IPS-20b (cell line): Measurements from ENCODE around the gene MBP.

Source experiments
- H3K27ac ChIP-seq: one replicate; pipeline ENCODE4 v1.5.1; 2013; ENCODE audit warnings: low read length
- H3K27me3 ChIP-seq: 2 replicates; pipeline ENCODE4 v1.6.1; 2013; ENCODE audit warnings: mild to moderate bottlenecking, low read length, inconsistent platforms; ENCODE audit not compliant: insufficient read depth
- H3K36me3 ChIP-seq: 2 replicates; pipeline ENCODE4 v1.6.1; 2013; ENCODE audit warnings: low read depth, mild to moderate bottlenecking, inconsistent platforms, low read length, moderate library complexity; ENCODE audit not compliant: insufficient read depth
- H3K4me1 ChIP-seq: 2 replicates; pipeline ENCODE4 v1.6.1; 2013; ENCODE audit warnings: mild to moderate bottlenecking, control low read depth, inconsistent platforms, low read length, moderate library complexity; ENCODE audit not compliant: insufficient read depth
- H3K4me3 ChIP-seq: 2 replicates; pipeline ENCODE4 v1.5.1; 2013; ENCODE audit warnings: mild to moderate bottlenecking, low read length, inconsistent platforms
- H3K9ac ChIP-seq: 2 replicates; pipeline ENCODE4 v1.6.1; 2013; ENCODE audit warnings: low read depth, mild to moderate bottlenecking, inconsistent platforms, low read length, moderate library complexity
- H3K9me3 ChIP-seq: 2 replicates; pipeline ENCODE4 v1.6.1; 2013; ENCODE audit warnings: mild to moderate bottlenecking, low read depth, low read length, inconsistent platforms; ENCODE audit not compliant: insufficient read depth

MBP gene

DNA sequence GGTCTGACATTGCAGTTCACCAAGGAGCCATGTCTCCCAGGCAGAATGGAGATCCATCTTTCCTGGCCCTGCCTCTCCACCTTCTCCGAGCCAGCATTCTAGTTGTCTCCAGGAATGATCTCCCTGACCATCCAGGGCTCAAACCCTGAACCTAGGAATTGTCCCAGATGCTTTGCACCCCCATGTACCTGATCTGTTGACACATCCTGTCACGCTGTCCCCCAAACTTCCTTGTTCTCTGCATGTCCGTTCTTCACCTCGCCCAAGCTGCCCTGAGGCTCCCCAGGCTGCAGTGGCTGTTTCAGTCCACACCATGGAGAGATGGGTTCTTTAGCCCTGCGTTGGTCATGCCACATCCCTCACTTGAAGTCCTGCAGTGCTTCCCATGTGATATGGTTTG is 7.0 kb upstream of the MBP start:
- peaks cover 29% of the 10 kb centered on the region for H3K9me3 ChIP-seq
- no peak overlapping the region for H3K4me3 ChIP-seq
- no peak overlapping the region for H3K27ac ChIP-seq
- H3K9ac ChIP-seq = no peak overlapping the region
- H3K27me3 ChIP-seq = peaks cover 10% of the 10 kb centered on the region
- H3K4me1 ChIP-seq = no peaks in the 10 kb centered on the region
- H3K36me3 ChIP-seq = no peaks in the 10 kb centered on the region

DNA sequence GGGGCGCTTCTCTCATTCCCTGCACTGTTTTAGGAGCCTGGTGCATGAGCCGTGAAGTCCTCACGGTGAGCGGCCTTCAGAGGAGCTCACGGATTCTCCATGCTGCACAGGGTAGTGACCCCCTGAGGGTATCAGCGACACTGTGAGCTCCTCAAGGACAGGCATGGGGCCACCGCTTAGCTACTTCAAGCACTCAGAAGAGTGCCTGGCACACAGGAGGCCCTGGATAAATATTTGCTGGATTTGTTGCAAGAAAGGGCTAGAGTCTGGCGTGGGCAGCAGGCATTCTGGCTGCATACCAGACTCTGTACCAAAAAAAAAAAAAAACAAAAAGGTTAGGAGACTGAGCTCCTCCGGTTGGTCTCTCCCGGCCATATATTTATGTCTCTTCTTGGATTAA is 5.7 kb upstream of the MBP start:
- Histone ChIP-seq H3K4me1 (no peaks in the 10 kb centered on the region), H3K27me3 (peaks cover 24% of the 10 kb centered on the region), H3K9me3 (peaks cover 16% of the 10 kb centered on the region), H3K36me3 (no peaks in the 10 kb centered on the region), H3K9ac (no peak overlapping the region), H3K27ac (no peak overlapping the region), H3K4me3 (no peak overlapping the region)

- H3K4me1 ChIP-seq = no peaks in the 10 kb centered on the region
- H3K27me3 ChIP-seq = peaks cover 28% of the 10 kb centered on the region
- H3K4me3 ChIP-seq = no peak overlapping the region
- no peaks in the 10 kb centered on the region for H3K36me3 ChIP-seq
- H3K9ac ChIP-seq = no peak overlapping the region
- peaks cover 12% of the 10 kb centered on the region for H3K9me3 ChIP-seq
- no peak overlapping the region for H3K27ac ChIP-seq
These were observed 5.3 kb upstream of the MBP start for GRCh38 chr18:77137851-77138250.

DNA sequence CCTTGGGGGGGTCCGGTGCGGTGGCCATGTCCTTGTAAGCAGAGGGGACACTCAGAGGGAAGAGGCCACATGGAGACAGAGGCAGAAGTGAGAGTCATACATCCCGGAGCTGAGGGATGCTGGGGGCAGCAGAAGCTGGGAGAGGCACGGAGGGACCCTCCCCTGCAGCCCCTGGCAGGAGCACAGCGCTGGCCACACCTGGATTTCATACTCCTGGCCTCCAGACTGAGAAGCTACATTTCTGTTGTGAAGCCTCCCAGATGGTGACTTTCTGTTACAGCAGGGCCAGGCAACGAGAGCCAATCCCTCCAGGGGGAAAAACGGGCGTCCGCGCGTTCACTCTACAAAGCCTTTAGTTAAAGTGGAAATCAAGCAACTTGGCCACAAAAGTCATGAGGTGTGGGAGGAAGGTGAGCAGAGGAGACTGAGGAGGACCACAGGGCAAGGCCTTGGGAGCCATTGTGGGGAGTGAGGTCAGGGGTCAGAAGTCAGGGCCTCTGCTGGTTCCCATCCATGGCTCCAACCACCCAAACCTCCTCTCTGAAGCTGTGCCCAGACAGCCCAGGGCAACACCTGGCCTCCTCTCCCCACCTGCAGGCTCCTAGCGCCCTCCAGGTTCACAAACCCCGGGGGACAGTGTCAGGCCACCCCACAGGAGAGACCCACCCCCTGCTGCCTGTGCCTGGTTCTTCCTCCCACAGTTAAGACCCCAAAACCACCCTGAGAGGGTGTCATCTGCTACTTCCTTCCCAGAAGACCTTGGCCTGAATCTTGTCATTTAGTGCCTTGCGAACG is 4.5 kb upstream of the MBP start:
- H3K36me3 ChIP-seq = no peaks in the 10 kb centered on the region
- no peaks in the 10 kb centered on the region for H3K4me1 ChIP-seq
- H3K4me3 ChIP-seq = no peak overlapping the region
- peaks cover 35% of the 10 kb centered on the region for H3K27me3 ChIP-seq
- no peak overlapping the region for H3K27ac ChIP-seq
- H3K9ac ChIP-seq = no peak overlapping the region
- H3K9me3 ChIP-seq = peaks cover 4% of the 10 kb centered on the region

GRCh38 chr18:77136076-77136718 is 3.6 kb upstream of the MBP start:
- no peak overlapping the region for H3K27ac ChIP-seq

DNA sequence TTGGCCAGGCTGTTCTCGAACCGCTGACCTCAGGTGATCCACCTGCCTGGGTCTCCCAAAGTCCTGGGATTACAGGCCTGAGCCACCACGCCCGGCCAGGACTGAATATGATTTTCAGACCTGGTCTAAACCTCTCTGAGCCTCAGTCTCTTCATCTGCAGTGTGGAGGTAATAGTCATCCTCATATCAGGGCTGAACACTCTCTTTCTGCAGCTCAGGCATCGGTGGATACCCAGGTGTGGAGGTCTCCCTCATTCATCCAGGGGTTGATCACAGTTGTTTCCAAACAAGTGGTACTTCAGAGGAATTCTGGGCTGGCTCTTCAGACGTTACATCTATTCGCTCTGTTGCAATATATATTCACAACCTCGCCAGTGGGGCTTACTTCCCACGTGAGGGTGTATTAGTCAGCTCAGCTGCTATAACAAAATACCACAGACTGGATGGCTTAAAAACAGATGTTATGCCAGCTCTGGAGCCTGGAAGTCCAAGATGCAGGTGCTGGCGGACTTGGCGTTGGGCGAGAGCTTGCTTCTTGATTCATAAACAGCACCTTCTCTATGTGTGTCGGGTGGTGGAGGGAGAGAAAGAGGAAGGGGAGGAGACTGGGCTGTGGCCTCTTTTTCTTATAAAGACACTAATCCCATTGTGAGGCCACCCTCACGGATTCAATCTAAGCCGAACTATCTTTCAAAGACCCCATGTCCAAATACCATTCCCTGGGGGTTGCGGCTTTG is 2.9 kb upstream of the MBP start:
- H3K27me3 ChIP-seq = peaks cover 51% of the 10 kb centered on the region
- H3K4me3 ChIP-seq = no peak overlapping the region
- no peaks in the 10 kb centered on the region for H3K36me3 ChIP-seq
- no peaks in the 10 kb centered on the region for H3K4me1 ChIP-seq
- no peak overlapping the region for H3K9ac ChIP-seq
- H3K27ac ChIP-seq = no peak overlapping the region
- H3K9me3 ChIP-seq = no peaks in the 10 kb centered on the region

More at GRCh38 chr18:77136076-77136718, 3.6 kb upstream of the MBP start:
- Histone ChIP-seq H3K9ac (no peak overlapping the region), H3K36me3 (no peaks in the 10 kb centered on the region), H3K4me1 (no peaks in the 10 kb centered on the region), H3K4me3 (no peak overlapping the region), H3K9me3 (no peaks in the 10 kb centered on the region), H3K27me3 (peaks cover 44% of the 10 kb centered on the region)

- H3K9me3 ChIP-seq = no peaks in the 10 kb centered on the region
- peaks cover 60% of the 10 kb centered on the region for H3K27me3 ChIP-seq
- H3K4me3 ChIP-seq = no peak overlapping the region
- H3K36me3 ChIP-seq = no peaks in the 10 kb centered on the region
- H3K27ac ChIP-seq = no peak overlapping the region
- H3K9ac ChIP-seq = no peak overlapping the region
- H3K4me1 ChIP-seq = no peaks in the 10 kb centered on the region
These were observed 2.0 kb upstream of the MBP start for GRCh38 chr18:77134611-77135010.

GRCh38 chr18:77133835-77134496 is 1.4 kb upstream of the MBP start:
- Histone ChIP-seq H3K9ac (no peak overlapping the region), H3K4me3 (peak overlapping the region; percentile 70; the same call in 1 of the 2 replicates), H3K4me1 (no peaks in the 10 kb centered on the region), H3K27me3 (peaks cover 66% of the 10 kb centered on the region), H3K36me3 (no peaks in the 10 kb centered on the region), H3K9me3 (no peaks in the 10 kb centered on the region), H3K27ac (no peak overlapping the region)

GRCh38 chr18:77133051-77133834 is 660 bp upstream of the MBP start:
- H3K9me3 ChIP-seq = no peaks in the 10 kb centered on the region
- peak overlapping the region; percentile 48; the same call in 1 of the 2 replicates for H3K9ac ChIP-seq
- no peak overlapping the region for H3K27ac ChIP-seq
- H3K27me3 ChIP-seq = peaks cover 67% of the 10 kb centered on the region
- H3K36me3 ChIP-seq = no peaks in the 10 kb centered on the region
- H3K4me3 ChIP-seq = peak overlapping the region; percentile 70
- H3K4me1 ChIP-seq = no peaks in the 10 kb centered on the region

GRCh38 chr18:77131652-77132368 is 773 bp downstream of the MBP start:
- Histone ChIP-seq H3K36me3 (no peaks in the 10 kb centered on the region), H3K27ac (no peak overlapping the region), H3K9me3 (no peaks in the 10 kb centered on the region), H3K4me1 (no peaks in the 10 kb centered on the region), H3K4me3 (peak overlapping the region; percentile 70), H3K27me3 (peaks cover 67% of the 10 kb centered on the region), H3K9ac (no peak overlapping the region; the same call in 1 of the 2 replicates)
